GM12878 (cell line): ENCODE measurements around the gene B4GALNT4. TPM values are rescaled to one million over a fixed set of nuclear protein-coding genes. Genes with fewer than 3 reads are reported as not detected.

Experiments used
- ATAC-seq: fragments of 200-7000 bp; cut with Tn5 transposase; 3 replicates; pipeline ENCODE4 v1.9.1; 2020; ENCODE audit warnings: mild to moderate bottlenecking, moderate library complexity
- BruUV-seq: library from RNA; stranded (reverse); fragments of 400-500 nt; replicated peaks from 2 replicates; lab custom pipeline; 2021; lab: Mats Ljungman, UMichigan
- CTCF ChIA-PET: fragments of 300-600 bp; sonication (Branson Sonifier 250); formaldehyde crosslinking; extraction: SDS; loops from one replicate; lab custom pipeline; 2021; ENCODE audit warnings: inconsistent platforms; lab: Yijun Ruan, JAX
- POLR2A ChIA-PET: fragments of 350-600 bp; formaldehyde crosslinking; extraction: SDS; loops from one replicate; lab custom pipeline; 2021; ENCODE audit warnings: inconsistent platforms; lab: Charles Lee
- RAD21 ChIA-PET: fragments of 300-600 bp; sonication (Branson Sonifier 250); formaldehyde crosslinking; loops from one replicate; lab custom pipeline; 2023; ENCODE audit warnings: antibody characterized with exemption; ENCODE audit not compliant: unreplicated experiment; lab: Charles Lee
- SMC1A ChIA-PET: fragments of 300-600 bp; sonication (Branson Sonifier 250); formaldehyde crosslinking; loops from one replicate; lab custom pipeline; 2023; ENCODE audit not compliant: unreplicated experiment, uncharacterized antibody; lab: Charles Lee
- DNase-seq: peaks from one replicate; pipeline ENCODE4 v3.0.0-alpha.2; 2011; ENCODE audit warnings: low read depth, low spot score
- FAIRE-seq: peaks from 3 replicates; lab custom pipeline; 2011; peaks lifted over from hg19 to GRCh38; lab: Jason Lieb, UNC
- H2AFZ ChIP-seq: 2 replicates; pipeline ENCODE4 v1.6.0; 2011; ENCODE audit warnings: low read depth, low read length, control low read depth; ENCODE audit not compliant: control insufficient read depth
- H3K27ac ChIP-seq: 2 replicates; pipeline ENCODE4 v1.5.1; 2011; ENCODE audit warnings: control low read depth; ENCODE audit not compliant: control insufficient read depth, insufficient read depth
- H3K27me3 ChIP-seq, 2 experiments: replicated peaks in 1 of 2; 2 replicates each; pipeline versions ENCODE4 v1.6.0 to v1.6.1; 2011; ENCODE audit warnings: low read length in 1 of 2; ENCODE audit not compliant: control insufficient read depth in 2 of 2, insufficient read depth in 2 of 2
- H3K36me3 ChIP-seq, 2 experiments: 2 replicates each; pipeline ENCODE4 v1.5.1; 2011; ENCODE audit warnings: low read length in 1 of 2; ENCODE audit not compliant: control insufficient read depth in 2 of 2, insufficient read depth in 2 of 2
- H3K4me1 ChIP-seq: 2 replicates; pipeline ENCODE4 v1.6.1; 2011; ENCODE audit warnings: mild to moderate bottlenecking, low read length, moderate library complexity, mixed read lengths; ENCODE audit not compliant: control insufficient read depth, insufficient read depth
- H3K4me2 ChIP-seq: 2 replicates; pipeline ENCODE4 v1.6.0; 2011; ENCODE audit warnings: control low read depth; ENCODE audit not compliant: control insufficient read depth, insufficient read depth
- H3K4me3 ChIP-seq: fragments of 200-600 bp; sonication (generic); 2 replicates; pipeline ENCODE4 v1.5.1; 2016
- H3K79me2 ChIP-seq: 2 replicates; pipeline ENCODE4 v1.6.0; 2011; ENCODE audit warnings: low read length; ENCODE audit not compliant: control insufficient read depth, insufficient read depth
- H3K9ac ChIP-seq: 2 replicates; pipeline ENCODE4 v1.8.0; 2011; ENCODE audit warnings: low read length, control low read depth, mixed read lengths; ENCODE audit not compliant: control insufficient read depth, insufficient read depth
- H3K9me3 ChIP-seq: replicated peaks from 3 replicates; pipeline ENCODE4 v1.5.1; 2011; ENCODE audit warnings: mild to moderate bottlenecking, low read length; ENCODE audit not compliant: control insufficient read depth, insufficient read depth
- H4K20me1 ChIP-seq: 2 replicates; pipeline ENCODE4 v1.6.0; 2011; ENCODE audit not compliant: control insufficient read depth, insufficient read depth
- BRCA1 ChIP-seq: IDR thresholded peaks from 2 replicates; pipeline ENCODE4 v1.6.1; 2011; ENCODE audit warnings: low read depth, low read length, improper control_type of control experiment
- SIX5 ChIP-seq: IDR thresholded peaks from 2 replicates; pipeline ENCODE4 v1.6.1; 2011; ENCODE audit warnings: mild to moderate bottlenecking, low read depth, low read length, moderate library complexity; ENCODE audit not compliant: severe bottlenecking
- SMARCA5 ChIP-seq: fragments of 450-650 bp; IDR thresholded peaks from 2 replicates; pipeline ENCODE4 v1.6.1; 2017; ENCODE audit warnings: mild to moderate bottlenecking
- SREBF2 ChIP-seq: IDR thresholded peaks from 2 replicates; pipeline ENCODE4 v1.6.1; 2012; ENCODE audit warnings: mild to moderate bottlenecking, low read length
- ZNF384 ChIP-seq: IDR thresholded peaks from 2 replicates; pipeline ENCODE4 v1.6.1; 2012; ENCODE audit warnings: low read depth, mild to moderate bottlenecking, low read length, improper control_type of control experiment, borderline replicate concordance
- WGBS: methylation state at CpG from one replicate; pipeline ENCODE4 v1.1.6; 2016; ENCODE audit warnings: low lambda C conversion rate; ENCODE audit not compliant: insufficient replicate concordance, insufficient coverage; ENCODE audit errors: missing lambda C conversion rate; 5-methylcytosine and 5-hydroxymethylcytosine counted together
- in situ Hi-C: fragments of 300-500 bp; cut with MboI; formaldehyde crosslinking; loops from 9 replicates; pipeline ENCODE4 v1.14.3; 2018; ENCODE audit warnings: mixed read lengths
- intact Hi-C: fragments of 100-400 bp; cut with micrococcal nuclease; formaldehyde crosslinking; loops from one replicate; pipeline ENCODE4 v1.14.2; 2022; ENCODE audit not compliant: unreplicated experiment
- polyA plus RNA-seq, 11 experiments: library from polyadenylated mRNA; depleted of rRNA in 4 of 11; unstranded in 6 of 11; stranded (reverse) in 5 of 11; fragments of >200 nt; fragmentation: Nextera tagmentation in 4 of 11; fragmentation: Illumina TruSeq in 1 of 11; extraction: Ambion mirVana in 4 of 11; extraction: Trizol in 1 of 11; gene quantifications; 1 replicate in 1 of 11; 2 replicates in 10 of 11; pipeline versions ENCODE4 v1.2.1 to v1.2.3, GENCODE V29; 2011 to 2016; ENCODE audit warnings: inconsistent platforms in 2 of 11, missing spikeins in 2 of 11, low read depth in 1 of 11
- total RNA-seq, 4 experiments: library from RNA; depleted of rRNA in 3 of 4; stranded (reverse); fragments of >200 nt in 3 of 4; fragmentation: Illumina TruSeq in 1 of 4; extraction: Trizol in 1 of 4; gene quantifications; 2 replicates each; pipeline versions ENCODE4 v1.2.1 to v1.2.3, GENCODE V29; 2013 to 2021
- TF ChIP-seq, protein P1 (sequence below): fragments of 150-350 bp; IDR thresholded peaks from 2 replicates; pipeline ENCODE4 v1.6.1; 2016; ENCODE audit warnings: low read depth, low read length
- TF ChIP-seq, protein P2 (sequence below): IDR thresholded peaks from 2 replicates; pipeline ENCODE4 v1.6.1; 2012; ENCODE audit warnings: low read depth, low read length, improper control_type of control experiment
- TF ChIP-seq, protein P3 (sequence below): IDR thresholded peaks from 2 replicates; pipeline ENCODE4 v1.6.1; 2011; ENCODE audit warnings: borderline replicate concordance, low read depth, mild to moderate bottlenecking, moderate library complexity, low read length; ENCODE audit not compliant: insufficient read depth, poor library complexity, severe bottlenecking

Gene B4GALNT4
- total and polyA plus RNA-seq, 10 of the 15 experiments (the other 5 are each of a cell fraction or from before 2014, with no cell fraction given): 0.04 to 0.82 (median 0.40) TPM; not detected in 6

DNA sequence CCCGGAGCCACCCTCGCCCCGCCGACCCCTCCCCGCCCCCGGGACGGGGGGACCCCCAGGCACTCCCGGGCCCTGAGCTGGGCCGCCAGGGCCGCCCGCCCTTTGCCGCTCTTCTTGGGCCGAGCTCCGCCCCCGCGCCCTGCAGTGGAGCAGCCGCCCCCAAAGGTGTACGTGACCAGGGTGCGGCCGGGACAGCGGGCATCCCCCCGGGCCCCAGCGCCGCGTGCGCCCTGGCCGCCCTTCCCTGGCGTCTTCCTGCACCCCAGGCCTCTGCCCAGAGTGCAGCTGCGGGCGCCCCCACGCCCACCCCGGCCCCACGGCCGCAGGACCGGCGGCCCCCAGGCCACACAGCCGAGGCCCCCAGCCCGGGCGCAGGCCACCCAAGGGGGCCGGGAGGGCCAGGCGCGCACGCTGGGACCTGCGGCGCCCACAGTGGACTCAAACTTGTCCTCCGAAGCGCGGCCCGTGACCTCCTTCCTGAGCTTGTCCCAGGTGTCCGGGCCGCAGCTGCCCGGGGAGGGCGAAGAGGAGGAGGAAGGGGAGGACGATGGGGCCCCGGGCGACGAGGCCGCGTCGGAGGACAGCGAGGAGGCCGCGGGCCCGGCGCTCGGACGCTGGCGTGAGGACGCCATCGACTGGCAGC is 7.4 kb downstream of the B4GALNT4 start:
- FAIRE-seq: no peak
- in situ Hi-C loops: no loop called here
- Histone ChIP-seq H2AFZ (no peak overlapping the region), H3K9me3 (no peaks in the 10 kb centered on the region), H3K27ac (no peak overlapping the region), H3K4me2 (no peak overlapping the region), H4K20me1 (no peaks in the 10 kb centered on the region), H3K27me3 (no peaks in the 10 kb centered on the region; a peak in 1 of 4 replicates), H3K4me3 (no peak overlapping the region), H3K9ac (no peak overlapping the region), H3K4me1 (no peaks in the 10 kb centered on the region), H3K36me3 (no peaks in the 10 kb centered on the region), H3K79me2 (no peaks in the 10 kb centered on the region)
- no peak for DNase-seq
- CTCF ChIA-PET: no interaction called here
- SMC1A ChIA-PET: no interaction called here
- BruUV-seq: no TSS peak
- no peak for ATAC-seq
- RAD21 ChIA-PET: no interaction called here
- 95% methylated on average over 13 of the region's 70 CpGs for WGBS
- POLR2A ChIA-PET: no interaction called here
- intact Hi-C loops: no loop called here
- TF ChIP-seq SMARCA5: no peak
- TF ChIP-seq SIX5: no peak

DNA sequence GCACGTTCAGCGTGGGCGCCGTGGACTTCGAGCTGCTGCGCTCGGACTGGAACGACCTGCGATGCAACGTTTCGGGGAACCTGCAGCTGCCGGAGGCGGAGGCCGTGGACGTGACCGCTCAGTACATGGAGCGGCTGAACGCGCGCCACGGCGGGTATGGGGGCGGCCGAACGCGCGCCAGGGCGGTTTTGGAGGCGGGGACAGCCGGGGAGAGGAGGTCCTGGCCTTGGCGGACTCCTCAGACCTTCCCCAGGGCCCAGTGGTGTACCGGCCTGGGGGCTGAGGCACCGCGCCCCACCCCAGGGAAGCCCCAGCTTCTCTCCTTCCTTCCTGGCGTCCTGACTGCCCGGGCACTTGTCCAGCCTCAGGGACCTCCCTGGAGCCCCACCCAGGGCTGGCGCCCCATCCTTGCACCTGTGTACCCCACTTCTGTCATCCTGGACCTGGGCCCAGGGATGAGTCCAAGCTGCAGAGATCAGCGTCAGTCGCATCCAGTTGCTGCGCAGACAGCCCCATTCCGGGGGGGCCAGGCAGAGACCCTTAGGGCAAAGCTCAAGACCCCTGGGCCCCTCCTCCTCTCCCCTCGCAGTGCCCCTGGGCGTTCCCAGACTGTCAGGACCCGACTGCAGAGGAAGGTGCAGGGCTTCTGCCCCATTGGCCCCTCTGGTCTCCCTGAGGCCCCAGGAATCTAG is 8.0 kb downstream of the B4GALNT4 start:
- no peak for ATAC-seq
- intact Hi-C loops: no loop called here
- Histone ChIP-seq H3K4me3 (no peak overlapping the region), H3K9me3 (no peaks in the 10 kb centered on the region), H3K27me3 (no peaks in the 10 kb centered on the region), H2AFZ (no peak overlapping the region), H4K20me1 (no peaks in the 10 kb centered on the region), H3K79me2 (no peaks in the 10 kb centered on the region), H3K4me1 (no peaks in the 10 kb centered on the region), H3K4me2 (no peak overlapping the region), H3K27ac (no peak overlapping the region), H3K9ac (no peak overlapping the region), H3K36me3 (no peaks in the 10 kb centered on the region)
- no peak for FAIRE-seq
- 75% methylated on average over 41 of the region's 44 CpGs for WGBS
- ChIA-PET RAD21 (no interaction called here), SMC1A (no interaction called here), POLR2A (no interaction called here), CTCF (no interaction called here)
- DNase-seq: no peak
- BruUV-seq: no TSS peak
- in situ Hi-C loops: no loop called here
- TF ChIP-seq, protein P1, sequence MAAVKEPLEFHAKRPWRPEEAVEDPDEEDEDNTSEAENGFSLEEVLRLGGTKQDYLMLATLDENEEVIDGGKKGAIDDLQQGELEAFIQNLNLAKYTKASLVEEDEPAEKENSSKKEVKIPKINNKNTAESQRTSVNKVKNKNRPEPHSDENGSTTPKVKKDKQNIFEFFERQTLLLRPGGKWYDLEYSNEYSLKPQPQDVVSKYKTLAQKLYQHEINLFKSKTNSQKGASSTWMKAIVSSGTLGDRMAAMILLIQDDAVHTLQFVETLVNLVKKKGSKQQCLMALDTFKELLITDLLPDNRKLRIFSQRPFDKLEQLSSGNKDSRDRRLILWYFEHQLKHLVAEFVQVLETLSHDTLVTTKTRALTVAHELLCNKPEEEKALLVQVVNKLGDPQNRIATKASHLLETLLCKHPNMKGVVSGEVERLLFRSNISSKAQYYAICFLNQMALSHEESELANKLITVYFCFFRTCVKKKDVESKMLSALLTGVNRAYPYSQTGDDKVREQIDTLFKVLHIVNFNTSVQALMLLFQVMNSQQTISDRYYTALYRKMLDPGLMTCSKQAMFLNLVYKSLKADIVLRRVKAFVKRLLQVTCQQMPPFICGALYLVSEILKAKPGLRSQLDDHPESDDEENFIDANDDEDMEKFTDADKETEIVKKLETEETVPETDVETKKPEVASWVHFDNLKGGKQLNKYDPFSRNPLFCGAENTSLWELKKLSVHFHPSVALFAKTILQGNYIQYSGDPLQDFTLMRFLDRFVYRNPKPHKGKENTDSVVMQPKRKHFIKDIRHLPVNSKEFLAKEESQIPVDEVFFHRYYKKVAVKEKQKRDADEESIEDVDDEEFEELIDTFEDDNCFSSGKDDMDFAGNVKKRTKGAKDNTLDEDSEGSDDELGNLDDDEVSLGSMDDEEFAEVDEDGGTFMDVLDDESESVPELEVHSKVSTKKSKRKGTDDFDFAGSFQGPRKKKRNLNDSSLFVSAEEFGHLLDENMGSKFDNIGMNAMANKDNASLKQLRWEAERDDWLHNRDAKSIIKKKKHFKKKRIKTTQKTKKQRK: no peak
- TF ChIP-seq, protein P2, sequence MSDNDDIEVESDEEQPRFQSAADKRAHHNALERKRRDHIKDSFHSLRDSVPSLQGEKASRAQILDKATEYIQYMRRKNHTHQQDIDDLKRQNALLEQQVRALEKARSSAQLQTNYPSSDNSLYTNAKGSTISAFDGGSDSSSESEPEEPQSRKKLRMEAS: no peak
- TF ChIP-seq ZNF384 (no peak), SREBF2 (no peak), BRCA1 (no peak)
- TF ChIP-seq, protein P3, sequence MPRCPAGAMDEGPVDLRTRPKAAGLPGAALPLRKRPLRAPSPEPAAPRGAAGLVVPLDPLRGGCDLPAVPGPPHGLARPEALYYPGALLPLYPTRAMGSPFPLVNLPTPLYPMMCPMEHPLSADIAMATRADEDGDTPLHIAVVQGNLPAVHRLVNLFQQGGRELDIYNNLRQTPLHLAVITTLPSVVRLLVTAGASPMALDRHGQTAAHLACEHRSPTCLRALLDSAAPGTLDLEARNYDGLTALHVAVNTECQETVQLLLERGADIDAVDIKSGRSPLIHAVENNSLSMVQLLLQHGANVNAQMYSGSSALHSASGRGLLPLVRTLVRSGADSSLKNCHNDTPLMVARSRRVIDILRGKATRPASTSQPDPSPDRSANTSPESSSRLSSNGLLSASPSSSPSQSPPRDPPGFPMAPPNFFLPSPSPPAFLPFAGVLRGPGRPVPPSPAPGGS: no peak
